Effector CD8-positive, alpha-beta T cell (primary cell): ENCODE measurements around the gene BABAM1.
A peak's percentile ranks its signal among the peaks of the same experiment; 100 is the strongest.

Source experiments
- DNase-seq: peaks from one replicate; lab custom pipeline; 2025; lab: John Stamatoyannopoulos, UW
- total RNA-seq, 4 experiments: gene quantifications; one replicate each; lab custom pipeline; 2026; lab: John Stamatoyannopoulos, UW

BABAM1 gene
- total RNA-seq = 25.9 to 33.0 (median 31.6) reads per million in 4 experiments

GRCh38 chr19:17266975-17267788 lies at the start of gene BABAM1:
Gene BABAM1 (plus strand): TSS chr19:17267443. CDS start chr19:17268807, 1,364 bp downstream.
- peak; percentile 89 for DNase-seq

GRCh38 chr19:17219286-17219685 lies 48.0 kb upstream of the BABAM1 start:
- DNase-seq = no peak

DNA sequence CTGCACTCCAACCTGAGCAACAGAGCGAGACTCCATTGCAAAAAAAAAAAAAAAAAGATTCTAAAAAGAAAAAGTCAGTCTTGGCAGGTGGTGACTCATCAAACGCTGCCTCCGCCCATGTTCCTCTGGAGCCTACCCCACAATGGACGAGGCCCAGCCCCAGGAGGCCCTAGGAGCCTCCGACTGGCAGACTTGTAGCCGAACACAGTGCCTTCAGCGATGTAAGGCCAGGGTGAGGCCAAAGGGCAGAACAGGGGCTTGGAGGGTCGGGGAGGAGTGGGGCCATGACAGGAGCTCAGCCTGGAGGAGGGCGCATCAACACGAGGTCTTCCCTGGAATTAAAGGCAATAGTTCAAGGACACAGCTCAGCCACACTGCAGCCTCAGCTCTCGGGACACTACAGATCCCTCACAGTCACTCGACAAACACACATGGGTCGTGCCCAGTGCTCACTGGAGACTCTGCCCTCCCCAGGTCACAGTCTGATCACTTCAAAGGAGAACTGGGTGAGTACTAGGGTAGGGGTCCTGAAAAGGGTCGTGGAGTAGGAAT lies 47.0 kb upstream of the BABAM1 start:
- DNase-seq = no peak

- DNase-seq = no peak
These were observed 42.2 kb upstream of the BABAM1 start for GRCh38 chr19:17225053-17225452.

GRCh38 chr19:17226002-17226933 lies 41.0 kb upstream of the BABAM1 start, which contains the start of gene OCEL1:
Gene OCEL1 (plus strand): TSS chr19:17226226. CDS start chr19:17226248, 22 bp downstream.
- DNase-seq = peak; percentile 92

GRCh38 chr19:17227798-17228367 lies 39.4 kb upstream of the BABAM1 start:
- DNase-seq = no peak

DNA sequence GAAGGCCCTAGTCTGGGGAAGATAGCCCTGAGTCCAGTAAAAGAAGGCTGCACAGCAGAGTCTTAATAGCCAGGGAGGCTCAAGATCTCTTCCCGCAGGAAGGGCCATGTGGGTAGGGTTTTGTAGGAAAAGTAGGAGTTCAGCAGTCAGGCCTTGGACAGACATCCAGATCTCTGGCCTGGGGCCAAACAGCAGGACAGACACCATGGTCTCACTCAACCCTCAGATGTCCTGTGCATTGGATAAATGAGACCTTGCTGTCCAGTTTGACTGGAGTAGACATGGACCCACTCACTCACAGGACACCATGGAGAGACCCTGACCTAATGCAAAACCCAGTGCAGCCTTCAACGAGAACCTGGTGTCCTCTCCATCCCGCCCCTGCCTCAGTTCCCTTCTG lies 37.4 kb upstream of the BABAM1 start:
- DNase-seq = no peak

GRCh38 chr19:17232258-17232657 lies 35.0 kb upstream of the BABAM1 start:
- no peak for DNase-seq

DNA sequence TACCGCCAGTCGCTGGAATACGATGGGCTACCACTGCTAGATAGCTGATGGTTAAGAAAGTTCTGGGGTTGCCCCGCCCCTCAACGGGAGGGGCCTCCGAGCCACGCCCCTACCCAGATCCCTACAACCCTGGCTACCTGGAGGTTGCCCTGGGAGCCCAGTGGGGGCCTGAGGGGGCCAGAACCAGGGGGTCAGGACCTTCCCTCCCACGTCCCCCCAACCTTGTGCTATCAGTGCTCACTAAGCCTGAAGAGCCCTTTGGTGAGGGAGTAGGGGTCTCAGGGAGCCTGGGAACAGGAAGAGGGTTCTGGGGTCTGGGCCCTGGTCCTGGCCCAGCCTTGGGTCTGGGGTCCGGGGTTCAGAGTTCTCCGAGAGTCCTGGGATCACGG lies 32.3 kb upstream of the BABAM1 start:
- DNase-seq = peak; percentile 41

GRCh38 chr19:17235300-17235970 lies 31.8 kb upstream of the BABAM1 start:
- DNase-seq = peak; percentile 46

GRCh38 chr19:17235971-17236777 lies 31.1 kb upstream of the BABAM1 start:
- no peak for DNase-seq

- no peak for DNase-seq
These were observed 30.3 kb upstream of the BABAM1 start for GRCh38 chr19:17236811-17237543.

GRCh38 chr19:17237747-17238706 lies 29.2 kb upstream of the BABAM1 start:
- DNase-seq = no peak

- DNase-seq = no peak
These were observed 27.0 kb upstream of the BABAM1 start for GRCh38 chr19:17240062-17240752.

DNA sequence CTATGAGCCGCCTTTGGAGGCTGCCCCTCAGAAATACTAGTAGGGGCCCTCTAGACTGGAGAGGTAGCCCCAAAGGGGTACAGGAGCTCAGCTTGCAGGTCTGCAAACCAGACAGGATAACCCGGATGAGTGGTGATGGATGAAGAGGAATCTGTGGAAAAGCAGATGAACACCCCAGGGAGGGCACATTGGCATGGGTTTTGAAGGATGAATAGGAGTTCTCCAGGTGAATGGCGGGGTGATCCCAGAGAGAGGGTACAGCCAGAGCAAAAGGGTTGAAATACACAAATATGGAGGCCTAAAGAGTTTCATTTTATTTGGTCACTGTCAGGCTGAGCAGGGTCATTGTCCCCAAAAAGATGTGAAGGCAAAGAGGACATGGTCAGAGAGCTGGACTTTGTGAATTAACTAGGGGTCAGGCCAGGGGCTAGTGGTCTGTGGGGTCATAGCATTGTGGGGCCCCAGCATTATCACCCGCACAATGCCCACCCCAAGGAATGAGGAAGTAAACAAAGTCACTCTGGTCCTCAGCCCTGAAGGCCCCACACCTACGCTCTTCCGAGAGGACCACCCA lies 26.3 kb upstream of the BABAM1 start:
- no peak for DNase-seq

GRCh38 chr19:17242431-17243208 lies 24.6 kb upstream of the BABAM1 start:
- DNase-seq = no peak
